OCI-LY7 (cell line): Measurements from ENCODE around the gene PTPRJ. TPM values are rescaled to one million over a fixed set of nuclear protein-coding genes. Genes with fewer than 3 reads are reported as not detected.

Experiments
- BruUV-seq: library from RNA; stranded (reverse); fragments of 400-500 nt; replicated peaks from 2 replicates; lab custom pipeline; 2021; lab: Mats Ljungman, UMichigan
- CTCF ChIA-PET: fragments of 300-600 bp; sonication (Branson Sonifier 250); formaldehyde crosslinking; loops from one replicate; lab custom pipeline; 2022; ENCODE audit warnings: antibody characterized with exemption; ENCODE audit not compliant: unreplicated experiment; lab: Charles Lee
- POLR2A ChIA-PET: fragments of 300-600 bp; sonication (Branson Sonifier 250); formaldehyde crosslinking; loops from one replicate; lab custom pipeline; 2022; ENCODE audit warnings: antibody characterized with exemption; lab: Charles Lee
- DNase-seq: peaks from one replicate; pipeline ENCODE4 v3.0.0-alpha.2; 2015; ENCODE audit warnings: low spot score
- H2AFZ ChIP-seq: fragments of 200-600 bp; sonication (generic), shearing (Covaris generic); 2 replicates; pipeline ENCODE4 v1.6.1; 2014; ENCODE audit warnings: mild to moderate bottlenecking, antibody characterized with exemption, low read length, moderate library complexity
- H3K27ac ChIP-seq: fragments of 200-600 bp; sonication (generic); 2 replicates; pipeline ENCODE4 v1.5.1; 2014; ENCODE audit warnings: mixed run types, low read depth, mild to moderate bottlenecking, moderate library complexity, low read length, inconsistent platforms; ENCODE audit not compliant: poor library complexity, severe bottlenecking
- H3K36me3 ChIP-seq: fragments of 200-600 bp; sonication (generic); 2 replicates; pipeline ENCODE4 v1.6.1; 2014; ENCODE audit warnings: mild to moderate bottlenecking, antibody characterized with exemption, low read length, moderate library complexity, mixed read lengths; ENCODE audit not compliant: insufficient read depth
- H3K4me1 ChIP-seq: fragments of 200-600 bp; sonication (generic); 2 replicates; pipeline ENCODE4 v1.5.1; 2014; ENCODE audit warnings: mild to moderate bottlenecking, low read length; ENCODE audit not compliant: insufficient read depth, poor library complexity, severe bottlenecking
- H3K4me2 ChIP-seq: fragments of 200-600 bp; sonication (generic); 2 replicates; pipeline ENCODE4 v1.6.1; 2014; ENCODE audit warnings: mild to moderate bottlenecking, low read length
- H3K4me3 ChIP-seq: fragments of 200-600 bp; sonication (generic); 2 replicates; pipeline ENCODE4 v1.5.1; 2014; ENCODE audit warnings: mild to moderate bottlenecking, low read depth, low read length; ENCODE audit not compliant: poor library complexity, severe bottlenecking
- H3K79me2 ChIP-seq: fragments of 200-600 bp; sonication (generic); 2 replicates; pipeline ENCODE4 v1.6.1; 2016; ENCODE audit warnings: low read depth, mild to moderate bottlenecking, low read length, moderate library complexity, mixed read lengths; ENCODE audit not compliant: insufficient read depth
- H3K9me2 ChIP-seq: fragments of 200-600 bp; sonication (generic); 2 replicates; pipeline ENCODE4 v1.6.1; 2016; ENCODE audit warnings: mild to moderate bottlenecking, low read length, mixed read lengths; ENCODE audit not compliant: insufficient read depth
- H3K9me3 ChIP-seq: fragments of 200-600 bp; sonication (generic); 2 replicates; pipeline ENCODE4 v1.6.1; 2014; ENCODE audit warnings: mild to moderate bottlenecking, mixed run types, low read length, mixed read lengths
- H4K20me1 ChIP-seq: fragments of 200-600 bp; sonication (generic); 2 replicates; pipeline ENCODE4 v1.6.1; 2014; ENCODE audit warnings: mild to moderate bottlenecking, antibody characterized with exemption, low read length, moderate library complexity, mixed read lengths; ENCODE audit not compliant: insufficient read depth
- CTCF ChIP-seq: fragments of 200-600 bp; sonication (generic); conservative IDR thresholded peaks from 2 replicates; pipeline ENCODE4 v1.5.1; 2014; ENCODE audit warnings: mild to moderate bottlenecking, antibody characterized with exemption, low read length, moderate library complexity, mixed read lengths
- EZH2phosphoT487 ChIP-seq: fragments of 200-600 bp; sonication (generic); IDR thresholded peaks from 2 replicates; pipeline ENCODE4 v1.6.1; 2018; ENCODE audit warnings: low read depth, borderline replicate concordance, mild to moderate bottlenecking, mixed run types, antibody characterized with exemption, low read length, moderate library complexity, mixed read lengths
- intact Hi-C: fragments of 100-400 bp; cut with micrococcal nuclease; formaldehyde crosslinking; loops from one replicate; pipeline ENCODE4 v1.10.0; 2022; ENCODE audit not compliant: unreplicated experiment
- total RNA-seq, 2 experiments: library from RNA; depleted of rRNA in 1 of 2; stranded (reverse); fragments of >200 nt in 1 of 2; shearing (Covaris generic) in 1 of 2; gene quantifications; 2 replicates each; pipeline ENCODE4 v1.2.3, GENCODE V29; 2014 to 2022

The PTPRJ gene
- total RNA-seq, 2 experiments from 2014 or later: 5.4 to 28.3 TPM

DNA sequence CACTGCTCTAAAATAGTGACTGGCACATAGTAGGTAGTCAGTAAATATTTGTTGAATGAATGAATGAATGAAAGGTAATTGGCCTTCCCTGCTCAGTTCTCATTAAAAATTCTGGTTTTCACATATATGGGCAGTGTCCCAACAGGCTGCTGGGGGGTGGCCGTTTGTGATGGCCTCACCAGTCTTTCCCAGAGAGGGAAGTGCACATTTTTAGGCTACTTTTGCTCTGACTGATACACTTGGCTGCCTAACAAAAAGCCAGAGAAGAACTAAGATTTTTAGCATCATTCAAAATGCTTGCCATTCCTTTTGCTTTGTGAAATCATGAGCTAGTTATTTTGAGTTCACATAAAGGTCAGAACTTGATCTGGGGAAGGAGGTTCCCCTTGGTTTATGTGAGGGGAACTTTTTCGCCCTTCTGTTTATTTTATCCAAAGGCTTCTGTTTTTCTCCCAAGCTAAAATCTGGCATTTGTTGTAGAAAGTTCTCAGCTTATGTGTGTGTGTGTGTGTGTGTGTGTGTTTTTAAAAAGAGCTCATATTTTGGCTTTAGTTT is 83.1 kb downstream of the PTPRJ start:
- Histone ChIP-seq H3K9me3 (no peaks in the 10 kb centered on the region), H4K20me1 (peaks cover 4% of the 10 kb centered on the region; the same call in 1 of the 2 replicates), H3K4me3 (no peak overlapping the region), H3K9me2 (no peaks in the 10 kb centered on the region), H3K27ac (no peak overlapping the region), H3K79me2 (no peaks in the 10 kb centered on the region), H3K36me3 (peaks cover 18% of the 10 kb centered on the region), H2AFZ (no peak overlapping the region), H3K4me1 (peaks cover 7% of the 10 kb centered on the region), H3K4me2 (no peak overlapping the region)
- ChIA-PET CTCF (interaction anchor here (0.7 kb wide), 1 partner anchor 11 kb away, joined by 3 read pairs; no protein-coding TSS in a partner anchor), POLR2A (interaction anchor here (0.5 to 2.1 kb wide), 8 partner anchors 12 to 109 kb away, joined by 3 to 8 read pairs (median 4); no protein-coding TSS in a partner anchor)
- TF ChIP-seq EZH2phosphoT487 (no peak), CTCF (no peak)
- no peak for DNase-seq
- BruUV-seq: no TSS peak
- intact Hi-C loops: no loop called here

- H3K9me2 ChIP-seq: no peaks in the 10 kb centered on the region
- H4K20me1 ChIP-seq: peaks cover 4% of the 10 kb centered on the region; the same call in 1 of the 2 replicates
- ChIA-PET POLR2A (interaction anchor here (0.6 to 2.1 kb wide), 4 partner anchors 13 to 1177 kb away, joined by 3 to 7 read pairs (median 6); no protein-coding TSS in a partner anchor), CTCF (no interaction called here)
- no TSS peak for BruUV-seq
- H3K4me2 ChIP-seq: no peak overlapping the region
- TF ChIP-seq EZH2phosphoT487 (no peak), CTCF (no peak)
- DNase-seq: no peak
- no peak overlapping the region for H3K4me3 ChIP-seq
- no peaks in the 10 kb centered on the region for H3K79me2 ChIP-seq
- peaks cover 7% of the 10 kb centered on the region for H3K4me1 ChIP-seq
- intact Hi-C loops: no loop called here
- H3K36me3 ChIP-seq: peaks cover 26% of the 10 kb centered on the region
- no peak overlapping the region for H3K27ac ChIP-seq
- H2AFZ ChIP-seq: no peak overlapping the region
- H3K9me3 ChIP-seq: no peaks in the 10 kb centered on the region
These were observed 83.9 kb downstream of the PTPRJ start for GRCh38 chr11:48064306-48064705.
